GM12891 (cell line): ENCODE results near the gene GALNT18.

Source experiments
- DNase-seq: peaks from one replicate; pipeline ENCODE4 v3.0.0; 2011; ENCODE audit warnings: low spot score; ENCODE audit not compliant: insufficient read length
- FAIRE-seq: peaks from 2 replicates; lab custom pipeline; 2011; peaks lifted over from hg19 to GRCh38; lab: Jason Lieb, UNC
- PAX5 ChIP-seq: IDR thresholded peaks from 2 replicates; pipeline ENCODE4 v1.6.1; 2011; ENCODE audit warnings: low read length, moderate library complexity, mild to moderate bottlenecking; ENCODE audit not compliant: insufficient read depth, severe bottlenecking
- POLR2A ChIP-seq: IDR thresholded peaks from 2 replicates; pipeline ENCODE4 v1.6.1; 2011; ENCODE audit warnings: low read depth, low read length, control low read depth
- POLR2AphosphoS5 ChIP-seq: IDR thresholded peaks from 2 replicates; pipeline ENCODE4 v1.6.1; 2011; ENCODE audit warnings: low read depth, low read length, control low read depth
- POU2F2 ChIP-seq: IDR thresholded peaks from 2 replicates; pipeline ENCODE4 v1.6.1; 2011; ENCODE audit warnings: low read depth, mild to moderate bottlenecking, control low read depth, low read length, moderate library complexity
- SPI1 ChIP-seq: IDR thresholded peaks from 2 replicates; pipeline ENCODE4 v1.6.1; 2011; ENCODE audit warnings: low read depth, low read length, control low read depth
- TAF1 ChIP-seq: IDR thresholded peaks from 2 replicates; pipeline ENCODE4 v1.6.1; 2011; ENCODE audit warnings: low read depth, low read length, control low read depth

GALNT18 gene

GRCh38 chr11:11464555-11464954 is 157.2 kb downstream of the GALNT18 start:
- no peak for DNase-seq
- FAIRE-seq = no peak
- TF ChIP-seq POLR2A (no peak), TAF1 (no peak), SPI1 (no peak), PAX5 (no peak), POLR2AphosphoS5 (no peak), POU2F2 (no peak)

- no peak for FAIRE-seq
- TF ChIP-seq POU2F2 = no peak
- DNase-seq = no peak
Observed at GRCh38 chr11:11463405-11463804, 158.4 kb downstream of the GALNT18 start.

- TF ChIP-seq TAF1 (no peak), SPI1 (no peak), PAX5 (no peak), POLR2AphosphoS5 (no peak), POLR2A (no peak), POU2F2 (no peak)
- FAIRE-seq (no peak), DNase-seq (no peak)
Observed at GRCh38 chr11:11461473-11461872, 160.3 kb downstream of the GALNT18 start.

- no peak for FAIRE-seq
- DNase-seq = no peak
- TF ChIP-seq TAF1 = no peak
- TF ChIP-seq POLR2AphosphoS5 = no peak
- TF ChIP-seq SPI1 = no peak
- TF ChIP-seq PAX5 = no peak
- no peak for TF ChIP-seq POLR2A
- no peak for TF ChIP-seq POU2F2
Observed at GRCh38 chr11:11459578-11459977, 162.2 kb downstream of the GALNT18 start.

GRCh38 chr11:11458485-11458884 is 163.3 kb downstream of the GALNT18 start:
- DNase-seq = no peak
- TF ChIP-seq POU2F2 = no peak
- no peak for FAIRE-seq

- FAIRE-seq (no peak), DNase-seq (no peak)
- TF ChIP-seq SPI1 (no peak), TAF1 (no peak), POLR2AphosphoS5 (no peak), POU2F2 (no peak), PAX5 (no peak), POLR2A (no peak)
Observed at GRCh38 chr11:11458001-11458400, 163.8 kb downstream of the GALNT18 start.

- no peak for FAIRE-seq
- no peak for DNase-seq
- TF ChIP-seq SPI1 (no peak), POU2F2 (no peak), PAX5 (no peak), POLR2AphosphoS5 (no peak), POLR2A (no peak), TAF1 (no peak)
Observed at GRCh38 chr11:11456866-11457265, 164.9 kb downstream of the GALNT18 start.

- TF ChIP-seq TAF1 (no peak), SPI1 (no peak), POLR2A (no peak), PAX5 (no peak), POU2F2 (no peak), POLR2AphosphoS5 (no peak)
- DNase-seq (no peak), FAIRE-seq (no peak)
Observed at GRCh38 chr11:11454671-11455223, 167.1 kb downstream of the GALNT18 start.

- FAIRE-seq (no peak), DNase-seq (no peak)
- TF ChIP-seq SPI1 (no peak), PAX5 (no peak), POLR2AphosphoS5 (no peak), POU2F2 (no peak), POLR2A (no peak), TAF1 (no peak)
Observed at GRCh38 chr11:11451501-11452005, 170.3 kb downstream of the GALNT18 start.

GRCh38 chr11:11450744-11451362 is 171.0 kb downstream of the GALNT18 start:
- DNase-seq (no peak), FAIRE-seq (no peak)
- TF ChIP-seq POU2F2 (no peak), SPI1 (no peak), POLR2AphosphoS5 (no peak), TAF1 (no peak), PAX5 (no peak), POLR2A (no peak)

GRCh38 chr11:11449327-11449726 is 172.5 kb downstream of the GALNT18 start:
- DNase-seq (no peak), FAIRE-seq (no peak)
- no peak for TF ChIP-seq POLR2AphosphoS5
- TF ChIP-seq PAX5 = no peak
- no peak for TF ChIP-seq TAF1
- no peak for TF ChIP-seq POLR2A
- no peak for TF ChIP-seq SPI1
- no peak for TF ChIP-seq POU2F2
